GM12878 (cell line): ENCODE results near the gene APOC1. TPM values are rescaled to one million over a fixed set of nuclear protein-coding genes. Genes with fewer than 3 reads are reported as not detected.

Source experiments
- ATAC-seq: fragments of 200-7000 bp; cut with Tn5 transposase; 3 replicates; pipeline ENCODE4 v1.9.1; 2020; ENCODE audit warnings: mild to moderate bottlenecking, moderate library complexity
- BruUV-seq: library from RNA; stranded (reverse); fragments of 400-500 nt; replicated peaks from 2 replicates; lab custom pipeline; 2021; lab: Mats Ljungman, UMichigan
- CTCF ChIA-PET: fragments of 300-600 bp; sonication (Branson Sonifier 250); formaldehyde crosslinking; extraction: SDS; loops from one replicate; lab custom pipeline; 2021; ENCODE audit warnings: inconsistent platforms; lab: Yijun Ruan, JAX
- POLR2A ChIA-PET: fragments of 350-600 bp; formaldehyde crosslinking; extraction: SDS; loops from one replicate; lab custom pipeline; 2021; ENCODE audit warnings: inconsistent platforms; lab: Charles Lee
- RAD21 ChIA-PET: fragments of 300-600 bp; sonication (Branson Sonifier 250); formaldehyde crosslinking; loops from one replicate; lab custom pipeline; 2023; ENCODE audit warnings: antibody characterized with exemption; ENCODE audit not compliant: unreplicated experiment; lab: Charles Lee
- SMC1A ChIA-PET: fragments of 300-600 bp; sonication (Branson Sonifier 250); formaldehyde crosslinking; loops from one replicate; lab custom pipeline; 2023; ENCODE audit not compliant: unreplicated experiment, uncharacterized antibody; lab: Charles Lee
- DNase-seq: peaks from one replicate; pipeline ENCODE4 v3.0.0-alpha.2; 2011; ENCODE audit warnings: low read depth, low spot score
- FAIRE-seq: peaks from 3 replicates; lab custom pipeline; 2011; peaks lifted over from hg19 to GRCh38; lab: Jason Lieb, UNC
- H2AFZ ChIP-seq: 2 replicates; pipeline ENCODE4 v1.6.0; 2011; ENCODE audit warnings: low read depth, low read length, control low read depth; ENCODE audit not compliant: control insufficient read depth
- H3K27ac ChIP-seq: 2 replicates; pipeline ENCODE4 v1.5.1; 2011; ENCODE audit warnings: control low read depth; ENCODE audit not compliant: control insufficient read depth, insufficient read depth
- H3K27me3 ChIP-seq, 2 experiments: replicated peaks in 1 of 2; 2 replicates each; pipeline versions ENCODE4 v1.6.0 to v1.6.1; 2011; ENCODE audit warnings: low read length in 1 of 2; ENCODE audit not compliant: control insufficient read depth in 2 of 2, insufficient read depth in 2 of 2
- H3K36me3 ChIP-seq, 2 experiments: 2 replicates each; pipeline ENCODE4 v1.5.1; 2011; ENCODE audit warnings: low read length in 1 of 2; ENCODE audit not compliant: control insufficient read depth in 2 of 2, insufficient read depth in 2 of 2
- H3K4me1 ChIP-seq: 2 replicates; pipeline ENCODE4 v1.6.1; 2011; ENCODE audit warnings: mild to moderate bottlenecking, low read length, moderate library complexity, mixed read lengths; ENCODE audit not compliant: control insufficient read depth, insufficient read depth
- H3K4me2 ChIP-seq: 2 replicates; pipeline ENCODE4 v1.6.0; 2011; ENCODE audit warnings: control low read depth; ENCODE audit not compliant: control insufficient read depth, insufficient read depth
- H3K4me3 ChIP-seq: fragments of 200-600 bp; sonication (generic); 2 replicates; pipeline ENCODE4 v1.5.1; 2016
- H3K79me2 ChIP-seq: 2 replicates; pipeline ENCODE4 v1.6.0; 2011; ENCODE audit warnings: low read length; ENCODE audit not compliant: control insufficient read depth, insufficient read depth
- H3K9ac ChIP-seq: 2 replicates; pipeline ENCODE4 v1.8.0; 2011; ENCODE audit warnings: low read length, control low read depth, mixed read lengths; ENCODE audit not compliant: control insufficient read depth, insufficient read depth
- H3K9me3 ChIP-seq: replicated peaks from 3 replicates; pipeline ENCODE4 v1.5.1; 2011; ENCODE audit warnings: mild to moderate bottlenecking, low read length; ENCODE audit not compliant: control insufficient read depth, insufficient read depth
- H4K20me1 ChIP-seq: 2 replicates; pipeline ENCODE4 v1.6.0; 2011; ENCODE audit not compliant: control insufficient read depth, insufficient read depth
- BACH1 ChIP-seq: fragments of 450-650 bp; IDR thresholded peaks from 2 replicates; pipeline ENCODE4 v1.6.1; 2017; ENCODE audit warnings: mild to moderate bottlenecking, borderline replicate concordance
- CHD1 ChIP-seq: IDR thresholded peaks from 2 replicates; pipeline ENCODE4 v1.6.1; 2012; ENCODE audit warnings: low read depth, low read length, improper control_type of control experiment
- CREB1 ChIP-seq: IDR thresholded peaks from 2 replicates; pipeline ENCODE4 v1.6.1; 2012; ENCODE audit warnings: low read depth, mild to moderate bottlenecking, inconsistent platforms
- LARP7 ChIP-seq: fragments of 450-650 bp; IDR thresholded peaks from 2 replicates; pipeline ENCODE4 v1.6.1; 2017; ENCODE audit warnings: mild to moderate bottlenecking
- NFIC ChIP-seq: IDR thresholded peaks from 2 replicates; pipeline ENCODE4 v1.6.1; 2012; ENCODE audit warnings: low read depth, mild to moderate bottlenecking, inconsistent platforms, low read length, moderate library complexity
- NR2C1 ChIP-seq: fragments of 450-650 bp; IDR thresholded peaks from 2 replicates; pipeline ENCODE4 v1.6.1; 2017; ENCODE audit warnings: antibody characterized with exemption, mild to moderate bottlenecking, moderate library complexity
- NR2F1 ChIP-seq: fragments of 450-650 bp; conservative IDR thresholded peaks from 2 replicates; pipeline ENCODE4 v1.6.1; 2017; ENCODE audit warnings: mild to moderate bottlenecking
- POLR2A ChIP-seq: IDR thresholded peaks from 2 replicates; pipeline ENCODE4 v1.6.1; 2011; ENCODE audit warnings: low read depth, mild to moderate bottlenecking, low read length
- RAD21 ChIP-seq: IDR thresholded peaks from 2 replicates; pipeline ENCODE4 v1.6.1; 2011; ENCODE audit warnings: mild to moderate bottlenecking, low read depth, low read length, moderate library complexity; ENCODE audit not compliant: insufficient read depth
- SMC3 ChIP-seq: IDR thresholded peaks from 2 replicates; pipeline ENCODE4 v1.6.1; 2011; ENCODE audit warnings: low read length, improper control_type of control experiment, borderline replicate concordance
- SRF ChIP-seq, 2 experiments: IDR thresholded peaks; 2 replicates each; pipeline ENCODE4 v1.6.1; 2011; ENCODE audit warnings: low read depth in 2 of 2, low read length in 2 of 2, mild to moderate bottlenecking in 1 of 2, moderate library complexity in 1 of 2
- TARDBP ChIP-seq: IDR thresholded peaks from 2 replicates; pipeline ENCODE4 v1.6.1; 2016; ENCODE audit warnings: borderline replicate concordance
- TCF3 ChIP-seq: IDR thresholded peaks from 2 replicates; pipeline ENCODE4 v1.6.1; 2012; ENCODE audit warnings: low read depth, mild to moderate bottlenecking, low read length, borderline replicate concordance; ENCODE audit not compliant: insufficient read depth
- YBX1 ChIP-seq: fragments of 450-650 bp; IDR thresholded peaks from 2 replicates; pipeline ENCODE4 v1.6.1; 2016; ENCODE audit warnings: antibody characterized with exemption
- YY1 ChIP-seq: IDR thresholded peaks from 2 replicates; pipeline ENCODE4 v1.6.1; 2011; ENCODE audit warnings: low read depth, mild to moderate bottlenecking, low read length
- WGBS: methylation state at CpG from one replicate; pipeline ENCODE4 v1.1.6; 2016; ENCODE audit warnings: low lambda C conversion rate; ENCODE audit not compliant: insufficient replicate concordance, insufficient coverage; ENCODE audit errors: missing lambda C conversion rate; 5-methylcytosine and 5-hydroxymethylcytosine counted together
- in situ Hi-C: fragments of 300-500 bp; cut with MboI; formaldehyde crosslinking; loops from 9 replicates; pipeline ENCODE4 v1.14.3; 2018; ENCODE audit warnings: mixed read lengths
- intact Hi-C: fragments of 100-400 bp; cut with micrococcal nuclease; formaldehyde crosslinking; loops from one replicate; pipeline ENCODE4 v1.14.2; 2022; ENCODE audit not compliant: unreplicated experiment
- polyA plus RNA-seq, 11 experiments: library from polyadenylated mRNA; depleted of rRNA in 4 of 11; unstranded in 6 of 11; stranded (reverse) in 5 of 11; fragments of >200 nt; fragmentation: Nextera tagmentation in 4 of 11; fragmentation: Illumina TruSeq in 1 of 11; extraction: Ambion mirVana in 4 of 11; extraction: Trizol in 1 of 11; gene quantifications; 1 replicate in 1 of 11; 2 replicates in 10 of 11; pipeline versions ENCODE4 v1.2.1 to v1.2.3, GENCODE V29; 2011 to 2016; ENCODE audit warnings: inconsistent platforms in 2 of 11, missing spikeins in 2 of 11, low read depth in 1 of 11
- total RNA-seq, 4 experiments: library from RNA; depleted of rRNA in 3 of 4; stranded (reverse); fragments of >200 nt in 3 of 4; fragmentation: Illumina TruSeq in 1 of 4; extraction: Trizol in 1 of 4; gene quantifications; 2 replicates each; pipeline versions ENCODE4 v1.2.1 to v1.2.3, GENCODE V29; 2013 to 2021
- TF ChIP-seq, protein P1 (sequence below), 3 experiments: IDR thresholded peaks in 2 of 3; conservative IDR thresholded peaks in 1 of 3; 2 replicates each; pipeline ENCODE4 v1.5.1; 2011; ENCODE audit warnings: low read depth in 3 of 3, low read length in 3 of 3, mild to moderate bottlenecking in 3 of 3, control low read depth in 2 of 3, moderate library complexity in 2 of 3, inconsistent platforms in 1 of 3, mixed read lengths in 1 of 3; ENCODE audit not compliant: control insufficient read depth in 2 of 3, insufficient read depth in 1 of 3; ENCODE audit errors: extremely low read depth in 1 of 3
- TF ChIP-seq, protein P2 (sequence below): fragments of 450-650 bp; IDR thresholded peaks from 2 replicates; pipeline ENCODE4 v1.6.1; 2016; ENCODE audit warnings: mild to moderate bottlenecking, moderate library complexity, borderline replicate concordance

APOC1 gene
- total and polyA plus RNA-seq, 10 of the 15 experiments (the other 5 are each of a cell fraction or from before 2014, with no cell fraction given) = 0.73 to 4.0 (median 2.6) TPM

DNA sequence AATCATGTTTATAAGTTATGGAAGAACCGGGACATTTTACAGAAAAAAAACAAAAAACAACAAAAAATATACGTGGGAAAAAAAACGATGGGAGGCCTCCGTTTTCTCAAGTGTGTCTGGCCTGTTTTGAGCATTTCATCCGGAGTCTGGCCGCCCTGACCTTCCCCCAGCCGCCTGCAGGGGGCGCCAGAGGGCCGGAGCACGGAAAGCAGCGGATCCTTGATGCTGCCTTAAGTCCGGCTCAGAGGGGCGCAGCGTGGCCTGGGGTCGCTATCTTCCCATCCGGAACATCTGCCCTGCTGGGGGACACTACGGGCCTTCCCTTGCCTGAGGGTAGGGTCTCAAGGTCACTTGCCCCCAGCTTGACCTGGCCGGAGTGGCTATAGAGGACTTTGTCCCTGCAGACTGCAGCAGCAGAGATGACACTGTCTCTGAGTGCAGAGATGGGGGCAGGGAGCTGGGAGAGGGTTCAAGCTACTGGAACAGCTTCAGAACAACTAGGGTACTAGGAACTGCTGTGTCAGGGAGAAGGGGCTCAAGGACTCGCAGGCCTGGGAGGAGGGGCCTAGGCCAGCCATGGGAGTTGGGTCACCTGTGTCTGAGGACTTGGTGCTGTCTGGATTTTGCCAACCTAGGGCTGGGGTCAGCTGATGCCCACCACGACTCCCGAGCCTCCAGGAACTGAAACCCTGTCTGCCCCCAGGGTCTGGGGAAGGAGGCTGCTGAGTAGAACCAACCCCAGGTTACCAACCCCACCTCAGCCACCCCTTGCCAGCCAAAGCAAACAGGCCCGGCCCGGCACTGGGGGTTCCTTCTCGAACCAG, 10.6 kb upstream of the APOC1 start:
- BruUV-seq = no TSS peak
- RAD21 ChIA-PET = interaction anchor here (0.9 to 2.3 kb wide), 3 partner anchors 48 to 284 kb away, joined by 3 to 8 read pairs (median 3); no protein-coding TSS in a partner anchor
- peak; percentile 84 for ATAC-seq
- H3K4me1 ChIP-seq = no peaks in the 10 kb centered on the region
- in situ Hi-C loops = loop anchor here (5.0 to 10.0 kb wide), 3 partner anchors 51 to 431 kb away; partner anchors contain the start of gene CLPTM1
- H4K20me1 ChIP-seq = no peaks in the 10 kb centered on the region; the same call in 1 of the 2 replicates
- peaks cover 8 to 22% of the 10 kb centered on the region in 2 experiments; a peak in 3 of 4 replicates for H3K36me3 ChIP-seq
- H3K79me2 ChIP-seq = no peaks in the 10 kb centered on the region
- H2AFZ ChIP-seq = no peak overlapping the region
- POLR2A ChIA-PET = interaction anchor here (1.0 kb wide), 1 partner anchor 136 kb away, joined by 3 read pairs; no protein-coding TSS in a partner anchor
- DNase-seq = no peak
- no peak overlapping the region for H3K4me3 ChIP-seq
- no peaks in the 10 kb centered on the region for H3K27me3 ChIP-seq
- WGBS = 21% methylated on average over 24 of the region's 24 CpGs
- SMC1A ChIA-PET = interaction anchor here (2.3 kb wide), 1 partner anchor 48 kb away, joined by 11 read pairs; no protein-coding TSS in a partner anchor
- H3K27ac ChIP-seq = no peak overlapping the region
- peak; percentile 85 for FAIRE-seq
- no peaks in the 10 kb centered on the region for H3K9me3 ChIP-seq
- H3K9ac ChIP-seq = no peak overlapping the region
- CTCF ChIA-PET = interaction anchor here (0.8 to 4.3 kb wide), 12 partner anchors 10 to 222 kb away, joined by 3 to 34 read pairs (median 4); partner anchors contain the start of genes APOC1, CLPTM1 and TOMM40
- intact Hi-C loops = loop anchor here (2.0 kb wide), 2 partner anchors 47 to 155 kb away; no protein-coding TSS in a partner anchor
- H3K4me2 ChIP-seq = no peak overlapping the region
- TF ChIP-seq SRF (IDR thresholded peaks at IDR 0.05; ENCODE audit: low read depth in 2 of 2, low read length in 2 of 2) = 0 out of 4 replicates have a peak, but pooled peaks of 1 of the 2 experiments have one; percentile 15
- TF ChIP-seq YY1 = peak; percentile 51; the same call in 1 of the 2 replicates
- TF ChIP-seq POLR2A = peak; percentile 25; the same call in 1 of the 2 replicates
- peak; percentile 88 for TF ChIP-seq RAD21
- 0 out of 2 replicates have a peak, but pooled peaks have one; percentile 11 for TF ChIP-seq TCF3
- no peak for TF ChIP-seq CHD1
- no peak for TF ChIP-seq NFIC
- no peak for TF ChIP-seq YBX1
- TF ChIP-seq SMC3 = peak; percentile 80
- TF ChIP-seq, protein P1, sequence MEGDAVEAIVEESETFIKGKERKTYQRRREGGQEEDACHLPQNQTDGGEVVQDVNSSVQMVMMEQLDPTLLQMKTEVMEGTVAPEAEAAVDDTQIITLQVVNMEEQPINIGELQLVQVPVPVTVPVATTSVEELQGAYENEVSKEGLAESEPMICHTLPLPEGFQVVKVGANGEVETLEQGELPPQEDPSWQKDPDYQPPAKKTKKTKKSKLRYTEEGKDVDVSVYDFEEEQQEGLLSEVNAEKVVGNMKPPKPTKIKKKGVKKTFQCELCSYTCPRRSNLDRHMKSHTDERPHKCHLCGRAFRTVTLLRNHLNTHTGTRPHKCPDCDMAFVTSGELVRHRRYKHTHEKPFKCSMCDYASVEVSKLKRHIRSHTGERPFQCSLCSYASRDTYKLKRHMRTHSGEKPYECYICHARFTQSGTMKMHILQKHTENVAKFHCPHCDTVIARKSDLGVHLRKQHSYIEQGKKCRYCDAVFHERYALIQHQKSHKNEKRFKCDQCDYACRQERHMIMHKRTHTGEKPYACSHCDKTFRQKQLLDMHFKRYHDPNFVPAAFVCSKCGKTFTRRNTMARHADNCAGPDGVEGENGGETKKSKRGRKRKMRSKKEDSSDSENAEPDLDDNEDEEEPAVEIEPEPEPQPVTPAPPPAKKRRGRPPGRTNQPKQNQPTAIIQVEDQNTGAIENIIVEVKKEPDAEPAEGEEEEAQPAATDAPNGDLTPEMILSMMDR (IDR thresholded peaks at IDR 0.05 in 2 of 3, conservative IDR thresholded peaks at IDR 0.05 in 1 of 3; ENCODE audit: control insufficient read depth in 2 of 3, extremely low read depth in 1 of 3, insufficient read depth in 1 of 3, low read depth in 3 of 3, low read length in 3 of 3) = peak; percentile 93 to 99 (median 96)
- 0 out of 2 replicates have a peak, but pooled peaks have one; percentile 18 for TF ChIP-seq TARDBP
- no peak for TF ChIP-seq BACH1
- TF ChIP-seq CREB1 = 0 out of 2 replicates have a peak, but pooled peaks have one; percentile 24
- TF ChIP-seq NR2C1 = no peak
- peak; percentile 60; the same call in 1 of the 2 replicates for TF ChIP-seq NR2F1
- peak; percentile 41; the same call in 1 of the 2 replicates for TF ChIP-seq LARP7
- TF ChIP-seq, protein P2, sequence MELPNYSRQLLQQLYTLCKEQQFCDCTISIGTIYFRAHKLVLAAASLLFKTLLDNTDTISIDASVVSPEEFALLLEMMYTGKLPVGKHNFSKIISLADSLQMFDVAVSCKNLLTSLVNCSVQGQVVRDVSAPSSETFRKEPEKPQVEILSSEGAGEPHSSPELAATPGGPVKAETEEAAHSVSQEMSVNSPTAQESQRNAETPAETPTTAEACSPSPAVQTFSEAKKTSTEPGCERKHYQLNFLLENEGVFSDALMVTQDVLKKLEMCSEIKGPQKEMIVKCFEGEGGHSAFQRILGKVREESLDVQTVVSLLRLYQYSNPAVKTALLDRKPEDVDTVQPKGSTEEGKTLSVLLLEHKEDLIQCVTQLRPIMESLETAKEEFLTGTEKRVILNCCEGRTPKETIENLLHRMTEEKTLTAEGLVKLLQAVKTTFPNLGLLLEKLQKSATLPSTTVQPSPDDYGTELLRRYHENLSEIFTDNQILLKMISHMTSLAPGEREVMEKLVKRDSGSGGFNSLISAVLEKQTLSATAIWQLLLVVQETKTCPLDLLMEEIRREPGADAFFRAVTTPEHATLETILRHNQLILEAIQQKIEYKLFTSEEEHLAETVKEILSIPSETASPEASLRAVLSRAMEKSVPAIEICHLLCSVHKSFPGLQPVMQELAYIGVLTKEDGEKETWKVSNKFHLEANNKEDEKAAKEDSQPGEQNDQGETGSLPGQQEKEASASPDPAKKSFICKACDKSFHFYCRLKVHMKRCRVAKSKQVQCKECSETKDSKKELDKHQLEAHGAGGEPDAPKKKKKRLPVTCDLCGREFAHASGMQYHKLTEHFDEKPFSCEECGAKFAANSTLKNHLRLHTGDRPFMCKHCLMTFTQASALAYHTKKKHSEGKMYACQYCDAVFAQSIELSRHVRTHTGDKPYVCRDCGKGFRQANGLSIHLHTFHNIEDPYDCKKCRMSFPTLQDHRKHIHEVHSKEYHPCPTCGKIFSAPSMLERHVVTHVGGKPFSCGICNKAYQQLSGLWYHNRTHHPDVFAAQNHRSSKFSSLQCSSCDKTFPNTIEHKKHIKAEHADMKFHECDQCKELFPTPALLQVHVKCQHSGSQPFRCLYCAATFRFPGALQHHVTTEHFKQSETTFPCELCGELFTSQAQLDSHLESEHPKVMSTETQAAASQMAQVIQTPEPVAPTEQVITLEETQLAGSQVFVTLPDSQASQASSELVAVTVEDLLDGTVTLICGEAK = no peak
